Measurements from ENCODE around the gene MAGOH.

- no peak for TF ChIP-seq TAF1 (IDR thresholded peaks at IDR 0.05; ENCODE audit: low read depth)
- TF ChIP-seq CTCF (IDR thresholded peaks at IDR 0.05; ENCODE audit: poor library complexity, severe bottlenecking), result no peak
- no peak for TF ChIP-seq EZH2 (IDR thresholded peaks at IDR 0.05; ENCODE audit: borderline replicate concordance, insufficient read depth, low read length, poor library complexity, severe bottlenecking)
- TF ChIP-seq POLR2AphosphoS5 (IDR thresholded peaks at IDR 0.05), result no peak
- no peak for TF ChIP-seq EP300 (conservative IDR thresholded peaks at IDR 0.05; ENCODE audit: poor library complexity, severe bottlenecking)
Observed at GRCh38 chr1:53207726-53208125, 30.6 kb downstream of the MAGOH start.
